ENCODE measurements around the gene ITSN1.

Gene ITSN1

DNA sequence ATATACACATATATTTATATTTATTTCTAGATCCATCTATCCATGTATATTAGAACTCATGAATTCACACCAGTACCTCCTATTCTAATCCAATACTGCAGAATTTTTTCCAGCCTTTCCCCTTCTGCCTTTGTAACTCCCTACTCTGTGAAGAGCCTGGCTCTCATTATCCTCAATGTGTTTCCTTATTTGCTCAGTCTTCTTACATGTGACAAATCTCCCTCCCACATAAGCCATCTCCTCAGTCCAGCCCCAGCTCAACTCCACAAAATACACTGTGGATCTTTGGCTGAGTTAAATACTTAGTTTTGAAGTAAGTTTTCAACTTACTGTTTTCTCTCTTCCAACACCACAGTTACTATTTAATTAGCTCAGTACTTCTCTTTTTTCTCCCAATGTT is 227.6 kb downstream of the ITSN1 start:
- no peak for DNase-seq

DNA sequence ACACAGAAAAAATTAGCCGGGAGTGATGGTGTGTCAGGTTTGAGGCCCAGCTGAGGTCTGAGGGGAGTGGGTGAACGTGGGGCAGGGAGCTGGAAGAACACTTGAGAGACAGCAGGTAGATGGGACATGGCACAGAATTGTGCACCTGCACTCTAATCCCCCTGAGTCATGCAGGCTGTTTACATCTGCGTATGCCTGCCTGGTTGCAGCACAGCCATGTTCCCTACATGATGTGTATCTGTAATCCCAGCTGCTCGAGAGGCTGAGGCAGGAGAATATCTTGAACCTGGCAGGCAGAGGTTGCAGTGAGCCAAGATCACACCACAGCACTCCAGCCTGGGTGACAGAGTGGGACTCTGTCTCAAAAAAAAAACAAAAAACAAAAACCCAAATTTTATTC is 228.5 kb downstream of the ITSN1 start:
- no peak for DNase-seq

DNA sequence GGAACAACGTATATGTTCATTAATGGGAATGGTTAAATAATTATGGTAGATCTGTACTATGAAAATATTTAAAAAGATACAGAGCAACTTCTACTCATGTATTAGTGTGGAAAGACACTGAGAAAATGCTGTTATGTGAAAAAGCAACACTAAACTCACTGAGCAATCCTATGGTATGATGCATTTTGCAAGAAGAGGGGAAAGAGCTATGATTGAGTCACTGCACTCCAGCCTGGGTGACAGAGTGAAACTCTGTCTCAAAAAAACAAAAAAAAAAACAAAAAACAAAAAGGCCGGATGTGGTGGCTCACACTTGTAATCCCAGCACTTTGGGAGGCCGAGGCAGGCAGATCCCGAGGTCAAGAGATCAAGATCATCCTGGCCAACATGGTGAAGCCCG is 228.9 kb downstream of the ITSN1 start:
- DNase-seq, result no peak

DNA sequence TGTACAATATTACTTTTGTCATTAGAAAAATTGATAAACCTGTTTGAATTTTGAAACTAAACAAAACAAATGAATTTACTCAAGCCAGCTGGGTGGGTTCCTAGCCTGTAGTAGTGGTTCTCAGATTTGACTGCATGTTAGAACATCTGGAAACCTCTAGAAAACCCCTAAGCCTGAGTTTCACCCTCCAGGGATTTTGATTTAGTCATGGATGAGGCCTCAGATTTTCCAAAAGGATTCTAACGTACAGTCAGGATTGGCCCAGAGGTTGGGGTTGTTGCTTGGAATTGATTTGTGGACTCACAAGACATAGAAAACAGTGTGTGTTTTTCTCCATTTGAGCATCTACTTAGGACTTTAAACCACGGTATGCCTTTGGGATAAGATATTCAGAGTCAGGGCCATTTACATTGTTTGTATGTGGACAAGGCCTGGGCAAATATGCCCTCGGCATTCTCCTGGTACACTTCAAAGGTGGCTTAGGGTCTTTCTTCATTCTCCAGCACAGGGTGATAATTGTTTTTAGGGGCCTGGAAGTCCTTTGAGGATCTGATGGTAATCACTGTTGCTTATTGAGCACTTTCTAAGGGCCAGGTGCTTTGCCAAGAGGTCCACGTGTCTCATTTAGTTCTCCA is 230.7 kb downstream of the ITSN1 start:
- no peak for DNase-seq

DNA sequence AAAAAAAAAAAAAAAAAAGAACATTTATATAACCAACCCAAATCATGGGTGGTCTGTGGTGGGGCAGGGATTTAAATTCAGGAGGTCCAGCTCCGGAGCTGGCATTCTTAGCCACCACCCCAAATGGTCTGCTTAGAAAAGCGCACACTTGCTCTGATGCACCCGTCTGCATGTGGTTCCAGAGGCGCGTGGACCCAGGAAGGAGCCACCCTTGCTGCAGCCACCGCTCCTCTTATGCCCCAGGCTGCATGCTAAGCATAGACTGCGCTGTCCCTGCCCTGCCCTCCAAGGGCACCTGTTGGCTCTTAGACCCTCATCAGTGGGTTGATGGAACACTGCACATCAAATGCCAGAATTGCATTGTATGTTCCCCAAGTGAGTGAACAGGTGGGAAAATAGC is 231.9 kb downstream of the ITSN1 start:
- DNase-seq, result no peak

DNA sequence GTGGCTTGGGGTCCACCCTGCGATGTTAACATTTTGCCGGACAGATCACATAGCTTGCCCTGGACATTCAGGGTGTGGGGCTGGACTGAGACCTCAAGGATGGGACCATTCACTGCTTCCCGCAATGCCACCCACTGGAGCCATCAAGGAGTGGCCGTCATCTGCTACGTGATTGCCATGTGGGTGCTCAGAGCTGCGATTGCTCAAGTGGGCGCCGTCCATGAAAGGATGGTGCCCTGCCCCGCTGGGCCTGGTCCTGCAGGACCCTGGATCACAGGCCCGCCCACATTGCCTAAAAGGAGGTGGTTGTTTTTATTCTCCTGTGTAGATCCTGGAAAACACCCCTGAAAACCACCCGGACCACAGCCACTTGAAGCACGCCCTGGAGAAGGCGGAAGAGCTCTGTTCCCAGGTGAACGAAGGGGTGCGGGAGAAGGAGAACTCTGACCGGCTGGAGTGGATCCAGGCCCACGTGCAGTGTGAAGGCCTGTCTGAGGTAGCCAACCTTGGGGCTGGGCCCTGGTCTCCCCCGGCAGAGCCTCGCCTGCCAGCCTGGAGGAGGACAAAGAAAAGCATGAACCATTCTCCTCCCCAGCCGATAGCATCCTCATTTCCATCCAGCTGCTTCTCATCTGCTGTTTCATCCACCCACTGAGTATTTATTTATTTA is 232.9 kb downstream of the ITSN1 start:
- DNase-seq, result no peak

DNA sequence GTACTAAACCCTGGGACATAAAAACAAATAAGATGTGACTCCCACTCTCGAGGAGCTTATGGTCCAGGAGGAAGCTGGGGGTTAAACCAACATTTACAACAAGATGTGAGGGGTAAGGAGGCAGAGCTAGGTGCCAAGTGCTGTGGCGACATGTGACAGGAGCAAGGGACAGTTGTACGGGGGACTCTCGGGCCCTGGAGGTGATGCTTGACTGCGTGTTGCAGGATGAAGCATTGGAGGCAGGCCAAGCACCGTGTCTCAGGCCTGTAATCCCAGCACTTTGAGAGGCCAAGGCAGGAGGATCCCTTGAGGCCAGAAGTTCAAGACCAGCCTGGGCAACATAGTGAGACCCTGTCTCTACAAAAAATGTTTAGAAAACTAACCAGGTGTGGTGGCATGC is 236.5 kb downstream of the ITSN1 start:
- no peak for DNase-seq

DNA sequence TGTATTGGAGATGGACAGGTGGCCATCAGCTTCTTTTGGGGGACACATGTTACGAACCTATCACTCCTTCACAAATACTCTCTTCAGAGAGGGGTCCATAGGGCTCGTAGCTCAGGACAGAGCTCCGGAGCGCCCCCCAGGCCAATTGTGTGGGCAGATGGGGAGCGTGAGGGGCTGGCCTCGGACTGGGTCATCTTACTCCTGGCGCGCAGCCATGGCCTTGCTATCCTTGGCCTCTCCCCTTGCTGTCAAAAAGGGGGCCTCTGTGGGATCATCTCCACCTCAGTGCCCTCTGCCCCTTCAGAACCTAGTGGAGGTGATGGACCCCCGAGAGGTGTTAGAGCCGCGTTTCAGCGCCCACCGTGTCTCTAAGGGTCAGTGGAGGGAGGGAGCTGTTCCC is 238.3 kb downstream of the ITSN1 start:
- DNase-seq, result no peak

DNA sequence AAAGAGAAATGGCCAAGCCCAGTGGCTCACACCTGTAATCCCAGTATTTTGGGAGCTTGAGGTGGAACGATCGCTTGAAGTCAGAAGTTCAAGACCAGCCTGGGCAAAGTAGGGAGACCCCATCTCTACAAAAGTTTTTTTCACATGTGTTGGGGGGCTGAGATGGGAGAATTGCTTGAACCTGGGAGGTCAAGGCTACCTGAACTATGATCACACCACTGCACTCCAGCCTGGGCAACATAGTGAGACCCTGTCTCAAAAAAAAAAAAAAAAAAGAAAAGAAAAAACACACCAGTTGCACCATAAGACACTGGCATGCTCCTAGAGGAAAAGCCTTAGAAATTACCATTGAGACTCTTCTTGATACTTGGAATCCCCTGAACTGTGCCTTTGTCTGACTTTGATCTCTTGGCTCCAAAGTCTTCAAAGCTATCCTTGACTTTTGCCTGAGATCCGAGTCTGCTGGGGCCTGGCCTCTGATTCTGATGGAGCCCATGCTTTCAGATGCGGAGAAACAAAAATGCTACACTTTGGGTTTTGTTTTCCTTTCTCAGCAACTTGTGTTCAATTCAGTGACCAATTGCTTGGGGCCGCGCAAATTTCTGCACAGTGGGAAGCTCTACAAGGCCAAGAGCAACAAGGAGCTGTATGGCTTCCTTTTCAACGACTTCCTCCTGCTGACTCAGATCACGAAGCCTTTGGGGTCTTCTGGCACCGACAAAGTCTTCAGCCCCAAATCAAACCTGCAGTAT is 239.6 kb downstream of the ITSN1 start:
- DNase-seq, result no peak

DNA sequence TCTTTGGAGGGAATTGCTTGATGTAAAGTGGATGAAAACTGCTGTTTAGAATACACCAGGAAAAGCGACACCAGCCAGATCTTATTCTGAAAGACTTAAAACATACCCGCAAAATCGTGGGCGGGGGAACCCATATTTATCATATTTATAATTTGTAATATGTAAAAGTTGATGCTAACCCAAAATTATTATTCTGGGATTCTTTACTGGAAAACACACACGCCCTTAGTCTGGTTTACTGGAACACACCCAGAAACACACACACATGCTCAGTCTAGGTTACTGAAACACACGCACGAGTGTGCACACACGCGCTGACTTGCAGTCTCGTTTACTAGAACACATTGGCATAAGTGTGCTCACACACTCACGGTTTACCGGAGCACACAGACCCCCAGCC is 240.8 kb downstream of the ITSN1 start:
- no peak for DNase-seq

DNA sequence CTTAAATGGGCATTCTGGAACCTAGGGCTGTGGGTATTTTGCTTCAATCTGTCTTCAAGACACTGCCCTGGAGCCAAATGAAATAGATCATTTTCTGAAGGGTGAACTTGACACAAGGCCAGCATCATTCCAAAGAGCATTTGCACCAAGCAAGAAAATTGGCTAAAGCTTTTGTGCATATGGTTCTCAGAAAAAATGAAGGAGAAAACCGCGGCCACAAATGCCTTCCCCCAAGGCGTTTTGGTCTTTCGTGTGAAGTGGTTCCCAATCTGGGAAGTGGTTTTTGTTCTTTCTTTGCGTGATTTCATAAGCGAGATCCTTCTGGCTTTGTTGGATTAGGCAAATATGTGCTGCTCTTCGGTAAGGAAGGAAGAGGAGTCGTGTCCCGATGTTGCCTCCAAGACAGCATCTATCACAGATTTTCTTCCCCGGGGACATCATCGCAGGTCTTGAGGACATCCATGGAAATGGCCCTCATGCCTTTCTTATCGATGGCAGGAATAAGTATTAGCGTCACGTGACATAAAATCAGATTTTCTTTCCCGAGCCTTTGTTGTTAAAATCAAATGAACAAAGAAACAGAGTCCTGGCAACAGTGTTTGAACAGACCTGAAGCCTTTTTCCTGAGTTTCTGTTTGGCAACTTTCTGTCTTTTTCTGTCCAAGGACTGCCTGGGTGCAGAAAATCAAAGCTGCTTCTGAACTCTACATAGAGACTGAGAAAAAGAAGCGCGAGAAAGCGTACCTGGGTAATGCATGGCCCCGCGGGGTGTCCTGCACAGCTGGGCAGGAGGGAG is 242.3 kb downstream of the ITSN1 start:
- no peak for DNase-seq

DNA sequence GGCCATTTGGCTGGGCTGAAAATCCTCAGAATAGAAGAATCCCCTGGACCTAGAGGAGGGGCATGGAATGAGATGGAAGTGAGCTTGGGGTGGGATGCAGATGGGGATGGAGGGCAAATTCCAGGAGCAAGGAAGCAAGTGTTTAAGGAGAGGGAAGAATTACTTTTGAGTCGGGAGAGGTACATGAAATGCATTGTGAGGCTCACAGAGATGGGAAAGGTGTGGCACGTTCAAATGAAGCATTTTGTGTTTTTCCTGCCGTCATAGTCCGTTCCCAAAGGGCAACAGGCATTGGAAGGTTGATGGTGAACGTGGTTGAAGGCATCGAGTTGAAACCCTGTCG is 242.8 kb downstream of the ITSN1 start:
- DNase-seq, result no peak

DNA sequence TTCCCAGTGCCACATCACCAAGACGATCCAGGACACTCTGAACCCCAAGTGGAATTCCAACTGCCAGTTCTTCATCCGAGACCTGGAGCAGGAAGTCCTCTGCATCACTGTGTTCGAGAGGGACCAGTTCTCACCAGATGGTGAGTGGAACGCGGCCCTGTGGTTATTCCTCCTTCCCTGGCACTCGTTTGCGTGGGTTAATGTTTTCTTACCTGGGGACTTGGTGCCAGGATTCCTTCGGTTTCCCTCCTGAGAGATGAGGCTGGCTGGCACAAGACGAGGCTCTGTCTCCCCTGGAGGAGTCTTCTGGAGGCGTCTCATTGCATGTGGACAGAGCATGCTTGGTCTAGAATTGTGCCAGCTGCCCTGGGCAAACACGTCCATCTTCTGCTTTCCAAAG is 244.0 kb downstream of the ITSN1 start:
- DNase-seq, result no peak

DNA sequence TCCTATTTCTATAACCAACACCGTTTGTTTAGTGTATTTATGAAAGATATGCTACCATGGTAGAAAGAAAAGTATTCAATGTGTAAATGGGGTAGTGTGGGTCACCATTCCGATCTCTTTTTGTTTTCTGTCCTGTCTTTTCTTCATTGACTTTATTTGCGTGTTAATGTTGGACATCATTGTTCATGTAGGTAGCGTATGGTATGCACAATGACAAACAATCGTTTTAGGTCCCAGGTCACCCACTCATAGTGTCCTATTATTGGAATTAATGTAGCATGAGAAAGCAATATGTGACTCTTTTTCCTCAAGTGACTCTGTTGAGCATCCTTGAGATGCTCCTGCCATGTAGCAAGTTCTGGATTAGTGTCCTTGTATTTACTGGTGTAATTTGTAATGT is 247.9 kb downstream of the ITSN1 start:
- DNase-seq, result no peak

DNA sequence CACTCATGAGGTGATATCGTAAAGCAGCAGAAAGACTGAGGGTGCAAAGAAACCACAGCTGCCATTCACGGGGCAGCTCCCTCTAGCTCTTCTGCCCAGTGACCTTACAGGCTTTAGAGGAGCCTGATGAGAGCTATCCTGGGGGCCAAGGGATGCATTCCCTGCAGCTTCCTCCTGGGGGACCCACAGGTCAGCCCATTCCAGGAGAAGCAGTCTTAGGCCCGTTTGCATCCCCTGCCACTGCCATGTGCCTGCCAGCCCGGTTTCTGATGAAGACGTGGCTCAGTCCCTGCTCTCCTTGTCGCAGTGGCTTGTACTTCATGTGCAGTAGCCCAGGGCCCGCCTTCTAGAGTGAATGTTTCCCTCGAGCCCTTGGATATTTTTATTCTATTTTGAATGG is 250.6 kb downstream of the ITSN1 start:
- DNase-seq, result peak in 1 of 2 experiments; percentile 37

DNA sequence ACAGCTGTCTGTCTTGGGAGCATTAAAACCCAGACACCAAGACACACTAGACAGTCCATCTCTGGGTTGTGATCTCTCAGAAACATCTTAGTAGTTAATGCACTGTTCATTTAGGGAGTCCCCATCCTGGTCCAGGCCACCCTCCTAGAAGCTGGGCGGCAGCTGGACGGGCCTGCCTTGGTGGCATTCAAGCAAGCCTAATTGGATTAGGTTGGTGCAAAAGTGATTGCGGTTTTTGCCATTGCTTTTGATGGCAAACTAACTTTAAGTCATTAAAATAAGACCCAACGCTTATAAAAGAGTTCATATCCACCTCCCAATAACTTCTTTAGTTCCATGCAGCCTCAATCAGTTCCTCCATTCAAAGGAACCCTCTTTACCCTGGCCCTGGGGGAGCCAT is 251.6 kb downstream of the ITSN1 start:
- no peak for DNase-seq

DNA sequence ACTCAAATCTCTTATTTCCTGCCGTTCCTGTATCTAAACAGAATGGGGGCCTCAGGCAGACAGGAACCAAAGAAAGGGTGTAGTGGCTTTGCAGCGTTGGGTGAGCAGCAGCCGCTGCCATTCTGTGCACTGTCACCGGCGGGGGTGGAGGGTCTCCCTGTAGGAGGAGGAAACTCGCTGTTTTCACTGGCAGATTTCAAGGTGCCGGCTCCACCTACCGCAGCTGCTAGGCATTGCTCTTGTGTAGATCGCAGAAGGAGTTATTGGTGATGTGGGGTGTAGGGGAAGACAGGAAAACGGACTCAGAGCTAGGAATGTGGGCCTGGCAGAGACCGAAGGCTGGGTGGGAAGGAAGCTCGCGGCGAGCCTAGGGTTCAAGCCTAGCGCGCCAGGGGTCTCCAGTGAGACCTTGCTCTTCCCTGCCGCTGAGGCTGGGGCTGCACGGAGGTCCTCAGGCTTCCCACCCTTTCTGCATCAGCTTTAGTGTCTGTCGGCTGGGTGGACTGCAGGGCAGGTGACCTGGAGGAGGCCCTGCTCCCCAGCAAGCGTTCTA is 252.5 kb downstream of the ITSN1 start:
- peak; percentile 65 to 91 for DNase-seq

DNA sequence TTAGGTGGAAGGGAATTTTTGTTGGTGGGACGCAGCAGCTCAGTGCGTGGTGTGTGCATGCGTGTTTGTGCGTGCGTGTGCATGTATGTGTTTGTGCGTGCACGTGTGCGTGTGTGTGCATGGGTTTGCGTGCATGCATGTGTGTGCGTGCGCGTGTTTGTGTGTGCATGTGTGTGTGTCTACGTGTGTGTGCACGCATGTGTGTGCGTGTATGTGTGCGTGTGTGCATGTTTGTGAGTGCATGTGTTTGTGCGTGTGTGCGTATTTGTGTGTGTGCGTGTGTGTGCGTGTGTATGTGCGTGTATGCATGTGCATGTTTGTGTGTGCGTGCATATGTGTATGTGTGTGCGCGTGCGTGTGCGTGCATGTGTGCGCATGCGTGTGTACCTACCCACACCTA is 253.1 kb downstream of the ITSN1 start:
- no peak for DNase-seq

DNA sequence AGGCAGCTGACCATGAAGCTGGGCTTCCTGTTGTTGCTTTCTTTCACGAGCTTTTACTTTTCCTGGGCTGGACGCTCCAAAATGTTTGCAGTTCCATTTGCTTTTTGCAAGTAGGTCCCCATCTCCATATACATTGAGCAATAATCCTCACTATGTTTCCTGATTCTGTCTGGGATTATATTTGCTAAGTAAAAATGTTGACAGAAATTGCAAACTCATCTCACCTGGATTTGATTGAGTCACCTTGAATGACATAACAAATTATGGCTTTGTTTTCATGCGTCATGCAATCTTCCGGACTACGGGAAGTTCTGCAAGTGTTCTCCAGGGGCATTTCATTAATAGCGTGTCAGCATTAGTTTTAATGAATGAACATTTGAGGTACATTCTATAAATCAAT is 254.4 kb downstream of the ITSN1 start:
- DNase-seq, result no peak

DNA sequence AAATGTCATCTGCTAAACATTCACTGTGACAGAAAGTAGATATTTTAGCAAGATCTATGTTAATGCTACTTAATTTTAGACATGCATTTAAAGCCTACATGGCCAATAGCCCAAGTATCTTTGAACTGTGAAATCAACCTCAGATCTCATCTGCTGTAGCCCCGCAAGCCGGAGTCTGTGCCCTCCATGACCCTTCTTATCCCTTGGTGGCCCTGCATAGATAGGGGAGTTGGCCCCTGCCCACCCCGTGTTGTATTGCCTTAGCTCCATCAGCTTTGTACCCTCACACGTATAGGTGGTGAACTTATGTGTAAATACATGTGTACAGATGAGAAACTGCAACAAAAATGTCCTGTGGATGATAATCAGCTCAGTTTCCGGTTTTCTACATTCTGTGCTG is 254.8 kb downstream of the ITSN1 start:
- DNase-seq, result no peak

DNA sequence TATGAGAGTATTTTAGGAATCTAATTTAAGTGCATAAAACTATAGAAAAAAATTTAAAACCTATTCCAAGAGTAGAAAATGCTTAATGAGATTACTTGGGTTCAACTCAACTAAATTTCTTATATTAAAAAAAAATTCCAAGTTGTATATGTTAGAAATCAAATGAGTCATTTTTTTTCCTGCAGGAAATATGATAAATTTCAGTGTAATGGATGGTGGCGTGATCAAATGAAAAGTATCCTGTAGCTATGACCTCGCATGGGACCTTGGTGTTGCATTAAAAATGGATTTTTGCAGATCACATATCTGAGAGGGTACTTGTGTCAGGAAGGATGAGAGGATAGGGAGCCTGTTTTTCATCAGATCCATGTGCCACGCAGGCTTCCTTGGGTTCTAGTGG is 255.4 kb downstream of the ITSN1 start:
- no peak for DNase-seq

DNA sequence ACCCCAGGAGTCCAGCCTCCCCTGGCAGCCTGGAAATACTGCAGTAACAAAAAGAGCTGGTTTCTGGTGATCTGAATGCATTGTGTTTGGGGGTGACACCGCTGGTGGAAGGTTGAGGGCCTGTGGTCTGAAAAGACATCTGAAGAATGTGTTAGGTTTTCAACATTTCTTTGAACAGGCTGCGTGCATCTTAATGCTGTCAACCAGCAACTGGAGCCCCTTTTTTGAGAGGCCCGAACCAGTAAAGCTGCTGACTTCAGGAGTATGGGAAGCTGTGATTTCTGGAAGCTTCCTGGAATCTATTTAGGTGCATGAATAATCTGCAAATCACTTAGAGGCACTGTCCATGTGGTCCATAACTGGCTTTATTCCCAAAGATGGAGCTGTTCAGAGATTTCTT is 256.3 kb downstream of the ITSN1 start:
- DNase-seq, result no peak

DNA sequence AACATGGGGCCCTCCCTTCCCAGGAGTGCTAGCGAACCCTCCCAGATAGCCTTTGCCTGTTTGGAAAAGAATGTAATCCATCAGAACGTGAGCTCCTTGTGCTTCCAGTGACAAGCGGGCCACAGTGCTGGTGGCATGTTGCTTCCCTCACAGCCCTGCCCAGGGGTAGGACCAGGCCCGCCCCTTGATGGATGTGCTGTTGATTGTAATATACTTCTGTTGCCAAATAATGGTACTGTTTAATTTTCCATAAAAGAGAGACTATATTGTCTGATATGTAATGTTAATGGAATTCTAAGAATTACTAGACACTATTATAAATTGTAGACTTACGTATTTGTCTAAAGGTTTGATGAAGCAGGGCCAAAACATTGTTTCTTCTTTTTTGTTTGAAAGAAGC is 256.9 kb downstream of the ITSN1 start:
- no peak for DNase-seq
